Gastroesophageal sphincter (tissue), 3 donors: ENCODE data around the gene GZMM.

Source experiments
- EP300 ChIP-seq: sonication (generic); formaldehyde crosslinking; IDR thresholded peaks from one replicate; pipeline ENCODE4 v1.6.1; 2017; ENCODE audit warnings: antibody characterized with exemption, mild to moderate bottlenecking
- TF ChIP-seq, protein P1 (sequence below), 4 experiments: fragments of 200-600 bp in 2 of 4; fragments of 450-650 bp in 2 of 4; sonication (generic) in 1 of 4; IDR thresholded peaks; one replicate each; pipeline ENCODE4 v1.5.1; 2017 to 2019; ENCODE audit warnings: antibody characterized with exemption in 4 of 4, mild to moderate bottlenecking in 2 of 4, moderate library complexity in 2 of 4

GRCh38 chr19:580274-580835, 36.5 kb downstream of the GZMM start:
- TF ChIP-seq, protein P1, sequence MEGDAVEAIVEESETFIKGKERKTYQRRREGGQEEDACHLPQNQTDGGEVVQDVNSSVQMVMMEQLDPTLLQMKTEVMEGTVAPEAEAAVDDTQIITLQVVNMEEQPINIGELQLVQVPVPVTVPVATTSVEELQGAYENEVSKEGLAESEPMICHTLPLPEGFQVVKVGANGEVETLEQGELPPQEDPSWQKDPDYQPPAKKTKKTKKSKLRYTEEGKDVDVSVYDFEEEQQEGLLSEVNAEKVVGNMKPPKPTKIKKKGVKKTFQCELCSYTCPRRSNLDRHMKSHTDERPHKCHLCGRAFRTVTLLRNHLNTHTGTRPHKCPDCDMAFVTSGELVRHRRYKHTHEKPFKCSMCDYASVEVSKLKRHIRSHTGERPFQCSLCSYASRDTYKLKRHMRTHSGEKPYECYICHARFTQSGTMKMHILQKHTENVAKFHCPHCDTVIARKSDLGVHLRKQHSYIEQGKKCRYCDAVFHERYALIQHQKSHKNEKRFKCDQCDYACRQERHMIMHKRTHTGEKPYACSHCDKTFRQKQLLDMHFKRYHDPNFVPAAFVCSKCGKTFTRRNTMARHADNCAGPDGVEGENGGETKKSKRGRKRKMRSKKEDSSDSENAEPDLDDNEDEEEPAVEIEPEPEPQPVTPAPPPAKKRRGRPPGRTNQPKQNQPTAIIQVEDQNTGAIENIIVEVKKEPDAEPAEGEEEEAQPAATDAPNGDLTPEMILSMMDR (IDR thresholded peaks at IDR 0.05) = no peak
- TF ChIP-seq EP300 = no peak
